SK-N-SH (cell line): ENCODE data around the gene CRB1. TPM values are rescaled to one million over a fixed set of nuclear protein-coding genes. Genes with fewer than 3 reads are reported as not detected.

Source experiments
- CTCF ChIA-PET: fragments of 300-600, 350-600 bp; formaldehyde crosslinking; extraction: SDS; loops from one replicate; lab custom pipeline; 2021; lab: Yijun Ruan, JAX
- POLR2A ChIA-PET: fragments of 350-600 bp; sonication (Branson Sonifier 250); formaldehyde crosslinking; extraction: SDS; loops from one replicate; lab custom pipeline; 2020; ENCODE audit warnings: antibody characterized with exemption, inconsistent platforms; lab: Yijun Ruan, JAX
- DNase-seq: peaks from one replicate; pipeline ENCODE4 v3.0.0; 2012
- H2AFZ ChIP-seq: fragments of 200-600 bp; sonication (generic); 2 replicates; pipeline ENCODE4 v1.8.1; 2016; ENCODE audit warnings: antibody characterized with exemption, mild to moderate bottlenecking, low read depth
- H3F3A ChIP-seq: fragments of 200-600 bp; sonication (generic); replicated peaks from 2 replicates; pipeline ENCODE3; 2016; ENCODE audit warnings: antibody characterized with exemption, mild to moderate bottlenecking; ENCODE audit not compliant: insufficient read depth
- H3K27ac ChIP-seq, 2 experiments: fragments of 200-500 bp in 1 of 2; fragments of 200-600 bp in 1 of 2; sonication (Bioruptor generic) in 1 of 2; sonication (generic), shearing (Covaris generic) in 1 of 2; 2 replicates each; pipeline versions ENCODE4 v1.5.1 to v1.6.1; 2014 to 2016; ENCODE audit warnings: low read depth in 2 of 2, inconsistent platforms in 1 of 2, low read length in 1 of 2, mild to moderate bottlenecking in 1 of 2, mixed read lengths in 1 of 2
- H3K27me3 ChIP-seq: fragments of 200-600 bp; sonication (generic), shearing (Covaris generic); 2 replicates; pipeline ENCODE4 v1.6.1; 2016; ENCODE audit warnings: mixed run types; ENCODE audit not compliant: insufficient read depth
- H3K36me3 ChIP-seq, 2 experiments: fragments of 200-500 bp in 1 of 2; fragments of 200-600 bp in 1 of 2; sonication (Bioruptor generic) in 1 of 2; sonication (generic) in 1 of 2; replicated peaks in 1 of 2; 2 replicates each; pipeline versions ENCODE3 to v1.5.1; 2014 to 2016; ENCODE audit warnings: low read length in 1 of 2, mild to moderate bottlenecking in 1 of 2; ENCODE audit not compliant: insufficient read depth in 2 of 2, control insufficient read depth in 1 of 2
- H3K4me1 ChIP-seq, 2 experiments: fragments of 200-500 bp in 1 of 2; fragments of 200-600 bp in 1 of 2; sonication (Bioruptor generic) in 1 of 2; sonication (generic), shearing (Covaris generic) in 1 of 2; 2 replicates each; pipeline versions ENCODE4 v1.5.1 to v1.6.1; 2014 to 2016; ENCODE audit warnings: low read depth in 1 of 2, low read length in 1 of 2, mixed run types in 1 of 2; ENCODE audit not compliant: insufficient read depth in 2 of 2, control insufficient read depth in 1 of 2
- H3K4me2 ChIP-seq: fragments of 200-600 bp; sonication (generic), shearing (Covaris generic); 2 replicates; pipeline ENCODE4 v1.6.1; 2017; ENCODE audit warnings: mixed run types
- H3K4me3 ChIP-seq, 2 experiments: fragments of 200-500 bp in 1 of 2; fragments of 200-600 bp in 1 of 2; sonication (Bioruptor generic) in 1 of 2; sonication (generic), shearing (Covaris generic) in 1 of 2; 2 replicates each; pipeline versions ENCODE4 v1.5.1 to v1.8.1; 2014 to 2016; ENCODE audit warnings: low read depth in 2 of 2, inconsistent platforms in 1 of 2, low read length in 1 of 2, mild to moderate bottlenecking in 1 of 2, mixed read lengths in 1 of 2, moderate library complexity in 1 of 2
- H3K79me2 ChIP-seq: fragments of 200-600 bp; sonication (generic); 2 replicates; pipeline ENCODE4 v1.8.1; 2017; ENCODE audit warnings: mild to moderate bottlenecking; ENCODE audit not compliant: insufficient read depth
- H3K9ac ChIP-seq: fragments of 200-600 bp; sonication (generic); 2 replicates; pipeline ENCODE4 v1.6.1; 2017; ENCODE audit warnings: mixed run types
- H3K9me2 ChIP-seq: fragments of 200-600 bp; sonication (generic); 2 replicates; pipeline ENCODE4 v1.6.1; 2017; ENCODE audit warnings: mixed run types
- H3K9me3 ChIP-seq: fragments of 200-600 bp; sonication (generic); 2 replicates; pipeline ENCODE4 v1.6.1; 2017; ENCODE audit warnings: mixed run types, mild to moderate bottlenecking, moderate library complexity
- H4K20me1 ChIP-seq: fragments of 200-600 bp; sonication (generic); 2 replicates; pipeline ENCODE4 v1.6.1; 2017; ENCODE audit warnings: mild to moderate bottlenecking, mixed run types; ENCODE audit not compliant: insufficient read depth
- CHD2 ChIP-seq: fragments of 150-350 bp; IDR thresholded peaks from 2 replicates; pipeline ENCODE4 v1.6.1; 2018; ENCODE audit warnings: low read length; ENCODE audit not compliant: partially characterized antibody
- ELF1 ChIP-seq: IDR thresholded peaks from 2 replicates; pipeline ENCODE4 v1.4.0; 2012
- EP300 ChIP-seq, 2 experiments: IDR thresholded peaks; 2 replicates each; pipeline versions ENCODE4 v1.4.0 to v1.6.1; 2012; ENCODE audit warnings: borderline replicate concordance in 1 of 2, low read depth in 1 of 2, low read length in 1 of 2
- EZH2phosphoT487 ChIP-seq: fragments of 200-600 bp; sonication (generic); IDR thresholded peaks from 2 replicates; pipeline ENCODE4 v1.6.1; 2017; ENCODE audit warnings: low read depth, mixed run types, mild to moderate bottlenecking, antibody characterized with exemption, moderate library complexity, borderline replicate concordance
- FOSL2 ChIP-seq: IDR thresholded peaks from 2 replicates; pipeline ENCODE4 v1.4.0; 2012; ENCODE audit warnings: low read depth, mild to moderate bottlenecking, moderate library complexity, borderline replicate concordance
- FOXM1 ChIP-seq: IDR thresholded peaks from 2 replicates; pipeline ENCODE4 v1.4.0; 2012; ENCODE audit warnings: low read depth, mild to moderate bottlenecking
- GATA2 ChIP-seq: sonication (generic); formaldehyde crosslinking; IDR thresholded peaks from 2 replicates; pipeline ENCODE4 v1.5.0; 2020; ENCODE audit warnings: mild to moderate bottlenecking, missing genetic modification reagents
- MEF2A ChIP-seq: IDR thresholded peaks from 2 replicates; pipeline ENCODE4 v1.4.0; 2012; ENCODE audit warnings: low read depth, borderline replicate concordance
- MXI1 ChIP-seq: IDR thresholded peaks from 2 replicates; pipeline ENCODE4 v1.6.1; 2012; ENCODE audit warnings: mild to moderate bottlenecking, low read depth, low read length, improper control_type of control experiment
- NFIC ChIP-seq: IDR thresholded peaks from 2 replicates; pipeline ENCODE4 v1.4.0; 2012; ENCODE audit warnings: borderline replicate concordance
- NRF1 ChIP-seq: IDR thresholded peaks from 2 replicates; pipeline ENCODE4 v1.6.1; 2012; ENCODE audit warnings: low read depth, mild to moderate bottlenecking, low read length
- POLR2AphosphoS5 ChIP-seq: IDR thresholded peaks from 2 replicates; pipeline ENCODE4 v1.6.1; 2012; ENCODE audit warnings: low read depth, low read length
- RFX5 ChIP-seq: IDR thresholded peaks from 2 replicates; pipeline ENCODE4 v1.6.1; 2012; ENCODE audit warnings: mild to moderate bottlenecking, improper control_type of control experiment, low read length
- SIN3A ChIP-seq: IDR thresholded peaks from 2 replicates; pipeline ENCODE4 v1.6.1; 2012; ENCODE audit warnings: low read depth, mild to moderate bottlenecking, low read length, moderate library complexity, borderline replicate concordance
- TCF12 ChIP-seq: IDR thresholded peaks from 2 replicates; pipeline ENCODE4 v1.4.0; 2012
- TEAD4 ChIP-seq: IDR thresholded peaks from 2 replicates; pipeline ENCODE4 v1.4.0; 2012; ENCODE audit warnings: mild to moderate bottlenecking, borderline replicate concordance; ENCODE audit not compliant: insufficient read depth
- YY1 ChIP-seq: IDR thresholded peaks from 2 replicates; pipeline ENCODE4 v1.4.0; 2012; ENCODE audit warnings: low read depth, mild to moderate bottlenecking
- WGBS: methylation state at CpG from one replicate; pipeline ENCODE4 v1.1.6; 2017; ENCODE audit warnings: low lambda C conversion rate; 5-methylcytosine and 5-hydroxymethylcytosine counted together
- polyA plus RNA-seq, 3 experiments: library from polyadenylated mRNA; depleted of rRNA; stranded (reverse); fragments of >200 nt; gene quantifications; 2 replicates each; pipeline ENCODE4 v1.2.3, GENCODE V29; 2012
- TF ChIP-seq, protein P1 (sequence below): fragments of 150-350 bp; IDR thresholded peaks from 2 replicates; pipeline ENCODE4 v1.6.1; 2016; ENCODE audit warnings: mild to moderate bottlenecking, low read depth, low read length
- TF ChIP-seq, protein P2 (sequence below): IDR thresholded peaks from 2 replicates; pipeline ENCODE4 v1.4.0; 2012; ENCODE audit warnings: low read depth
- TF ChIP-seq, protein P3 (sequence below): fragments of 200-600 bp; sonication (generic); IDR thresholded peaks from 2 replicates; pipeline ENCODE4 v1.6.1; 2017; ENCODE audit warnings: antibody characterized with exemption, mild to moderate bottlenecking, moderate library complexity
- TF ChIP-seq, protein P4 (sequence below): IDR thresholded peaks from 2 replicates; pipeline ENCODE4; 2012

Gene CRB1
- polyA plus RNA-seq, 1 of the 3 experiments (the other 2 are of a cell fraction): 0.13 TPM

DNA sequence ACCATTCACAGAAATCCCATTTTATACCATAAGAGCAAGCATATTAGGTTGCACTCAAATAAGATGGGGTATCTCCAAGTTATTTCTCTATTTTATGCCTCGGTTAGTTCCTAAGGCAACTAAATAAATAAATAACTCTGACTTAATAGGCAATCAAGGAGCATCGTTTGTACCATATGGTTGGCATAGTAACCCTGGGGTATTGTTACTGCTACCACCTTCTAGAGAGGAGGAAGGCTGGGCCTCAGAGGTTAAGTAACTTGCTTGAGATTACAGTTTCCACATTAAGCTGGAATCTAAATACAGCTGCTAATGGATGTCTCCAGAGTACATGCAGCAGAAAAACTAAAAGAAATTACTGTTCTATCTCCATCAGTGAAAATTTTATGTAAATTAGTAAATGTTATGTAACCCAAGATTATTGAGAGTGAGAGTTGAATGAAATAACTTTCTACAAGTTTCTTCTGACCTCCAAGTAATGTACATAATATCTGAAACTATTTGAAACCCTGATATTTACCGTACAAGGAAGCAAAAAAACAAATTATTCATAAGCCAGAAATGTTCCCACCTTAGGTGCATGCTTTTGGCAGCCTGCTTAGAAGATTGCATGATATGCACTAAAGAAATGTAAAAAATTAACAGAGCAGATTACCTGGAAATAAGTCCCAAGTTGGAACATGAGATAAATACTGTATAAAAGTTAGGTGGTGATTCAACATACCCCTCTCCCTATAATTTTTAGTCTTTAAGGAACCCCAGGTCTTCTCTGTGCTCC is 127.0 kb downstream of the CRB1 start:
- Histone ChIP-seq H3K27ac (no peak overlapping the region), H3K9ac (no peak overlapping the region), H4K20me1 (no peaks in the 10 kb centered on the region), H3K27me3 (no peaks in the 10 kb centered on the region), H3K36me3 (no peaks in the 10 kb centered on the region), H2AFZ (no peak overlapping the region), H3K4me3 (no peak overlapping the region)
- CTCF ChIA-PET: interaction anchor here (1.0 kb wide), 1 partner anchor 38 kb away, joined by 3 read pairs; no protein-coding TSS in a partner anchor
- TF ChIP-seq, protein P1, sequence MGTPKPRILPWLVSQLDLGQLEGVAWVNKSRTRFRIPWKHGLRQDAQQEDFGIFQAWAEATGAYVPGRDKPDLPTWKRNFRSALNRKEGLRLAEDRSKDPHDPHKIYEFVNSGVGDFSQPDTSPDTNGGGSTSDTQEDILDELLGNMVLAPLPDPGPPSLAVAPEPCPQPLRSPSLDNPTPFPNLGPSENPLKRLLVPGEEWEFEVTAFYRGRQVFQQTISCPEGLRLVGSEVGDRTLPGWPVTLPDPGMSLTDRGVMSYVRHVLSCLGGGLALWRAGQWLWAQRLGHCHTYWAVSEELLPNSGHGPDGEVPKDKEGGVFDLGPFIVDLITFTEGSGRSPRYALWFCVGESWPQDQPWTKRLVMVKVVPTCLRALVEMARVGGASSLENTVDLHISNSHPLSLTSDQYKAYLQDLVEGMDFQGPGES: no peak
- TF ChIP-seq, protein P2, sequence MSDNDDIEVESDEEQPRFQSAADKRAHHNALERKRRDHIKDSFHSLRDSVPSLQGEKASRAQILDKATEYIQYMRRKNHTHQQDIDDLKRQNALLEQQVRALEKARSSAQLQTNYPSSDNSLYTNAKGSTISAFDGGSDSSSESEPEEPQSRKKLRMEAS: no peak
- TF ChIP-seq FOXM1: no peak
- TF ChIP-seq, protein P3, sequence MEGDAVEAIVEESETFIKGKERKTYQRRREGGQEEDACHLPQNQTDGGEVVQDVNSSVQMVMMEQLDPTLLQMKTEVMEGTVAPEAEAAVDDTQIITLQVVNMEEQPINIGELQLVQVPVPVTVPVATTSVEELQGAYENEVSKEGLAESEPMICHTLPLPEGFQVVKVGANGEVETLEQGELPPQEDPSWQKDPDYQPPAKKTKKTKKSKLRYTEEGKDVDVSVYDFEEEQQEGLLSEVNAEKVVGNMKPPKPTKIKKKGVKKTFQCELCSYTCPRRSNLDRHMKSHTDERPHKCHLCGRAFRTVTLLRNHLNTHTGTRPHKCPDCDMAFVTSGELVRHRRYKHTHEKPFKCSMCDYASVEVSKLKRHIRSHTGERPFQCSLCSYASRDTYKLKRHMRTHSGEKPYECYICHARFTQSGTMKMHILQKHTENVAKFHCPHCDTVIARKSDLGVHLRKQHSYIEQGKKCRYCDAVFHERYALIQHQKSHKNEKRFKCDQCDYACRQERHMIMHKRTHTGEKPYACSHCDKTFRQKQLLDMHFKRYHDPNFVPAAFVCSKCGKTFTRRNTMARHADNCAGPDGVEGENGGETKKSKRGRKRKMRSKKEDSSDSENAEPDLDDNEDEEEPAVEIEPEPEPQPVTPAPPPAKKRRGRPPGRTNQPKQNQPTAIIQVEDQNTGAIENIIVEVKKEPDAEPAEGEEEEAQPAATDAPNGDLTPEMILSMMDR: no peak
- no peak for TF ChIP-seq GATA2 (CRISPR knock-in tag)
- TF ChIP-seq NRF1: no peak
- TF ChIP-seq EZH2phosphoT487: no peak
- TF ChIP-seq, protein P4, sequence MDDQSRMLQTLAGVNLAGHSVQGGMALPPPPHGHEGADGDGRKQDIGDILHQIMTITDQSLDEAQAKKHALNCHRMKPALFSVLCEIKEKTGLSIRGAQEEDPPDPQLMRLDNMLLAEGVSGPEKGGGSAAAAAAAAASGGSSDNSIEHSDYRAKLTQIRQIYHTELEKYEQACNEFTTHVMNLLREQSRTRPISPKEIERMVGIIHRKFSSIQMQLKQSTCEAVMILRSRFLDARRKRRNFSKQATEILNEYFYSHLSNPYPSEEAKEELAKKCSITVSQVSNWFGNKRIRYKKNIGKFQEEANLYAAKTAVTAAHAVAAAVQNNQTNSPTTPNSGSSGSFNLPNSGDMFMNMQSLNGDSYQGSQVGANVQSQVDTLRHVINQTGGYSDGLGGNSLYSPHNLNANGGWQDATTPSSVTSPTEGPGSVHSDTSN: no peak
- TF ChIP-seq FOSL2: no peak
- TF ChIP-seq POLR2AphosphoS5: no peak
- TF ChIP-seq CHD2: no peak
- TF ChIP-seq, all 33 proteins: peak for 0
- DNase-seq: no peak
- Histone ChIP-seq H3K79me2 (no peaks in the 10 kb centered on the region), H3K4me2 (no peak overlapping the region), H3K9me3 (no peaks in the 10 kb centered on the region), H3K4me1 (no peaks in the 10 kb centered on the region; a peak in 1 of 4 replicates), H3K9me2 (no peaks in the 10 kb centered on the region), H3F3A (peaks cover 4% of the 10 kb centered on the region)
- WGBS: 48% methylated on average over 3 of the region's 3 CpGs
- POLR2A ChIA-PET: no interaction called here

DNA sequence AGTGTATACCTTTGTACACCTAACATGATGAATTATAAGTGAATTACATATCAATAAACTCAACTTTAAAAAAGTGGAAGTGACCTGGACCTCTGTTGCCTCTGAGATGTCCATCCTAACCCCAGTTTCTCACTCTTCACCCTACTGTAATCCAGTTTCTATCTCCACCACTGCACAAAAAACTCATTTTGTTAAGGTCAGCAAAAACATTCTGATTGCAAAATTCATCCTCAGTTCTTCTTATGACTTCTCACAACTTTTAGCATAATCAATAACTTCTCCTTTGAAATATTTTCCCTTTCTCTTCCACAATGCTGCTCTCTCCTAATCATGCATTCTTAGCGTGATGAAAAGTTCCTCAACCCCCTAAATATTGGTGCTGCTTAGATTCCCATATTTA is 129.8 kb downstream of the CRB1 start:
- no peak for DNase-seq
- 78% methylated on average over 1 of the region's 1 CpG for WGBS
- H3K9ac ChIP-seq: no peak overlapping the region
- H4K20me1 ChIP-seq: no peaks in the 10 kb centered on the region
- H3K27ac ChIP-seq: no peak overlapping the region
- no peak overlapping the region for H3K4me3 ChIP-seq
- no peaks in the 10 kb centered on the region; a peak in 1 of 4 replicates for H3K4me1 ChIP-seq
- CTCF ChIA-PET: no interaction called here
- no peaks in the 10 kb centered on the region for H3K79me2 ChIP-seq
- H3K4me2 ChIP-seq: no peak overlapping the region
- POLR2A ChIA-PET: no interaction called here
- no peaks in the 10 kb centered on the region for H3K36me3 ChIP-seq
- no peaks in the 10 kb centered on the region for H3K27me3 ChIP-seq
- no peaks in the 10 kb centered on the region for H3F3A ChIP-seq
- TF ChIP-seq MXI1: no peak
- TF ChIP-seq, protein P2: no peak
- no peak for TF ChIP-seq FOSL2
- no peak for TF ChIP-seq MEF2A
- TF ChIP-seq, protein P4: no peak
- no peak for TF ChIP-seq SIN3A
- no peak for TF ChIP-seq TCF12
- no peak for TF ChIP-seq YY1
- no peak for TF ChIP-seq NFIC
- no peak for TF ChIP-seq RFX5
- no peak for TF ChIP-seq EP300 (IDR thresholded peaks at IDR 0.05; ENCODE audit: borderline replicate concordance in 1 of 2, low read depth in 1 of 2, low read length in 1 of 2)
- TF ChIP-seq ELF1: no peak
- TF ChIP-seq TEAD4: no peak
- no peak for TF ChIP-seq FOXM1
- TF ChIP-seq, all 33 proteins: peak for 0
- Histone ChIP-seq H3K9me2 (no peaks in the 10 kb centered on the region), H2AFZ (no peak overlapping the region), H3K9me3 (no peaks in the 10 kb centered on the region)
